Stimulated activated CD4-positive, alpha-beta T cell treated with anti-CD3 and anti-CD28 coated beads, TNF-alpha, amount 100 ng/mL, for 1 hour (primary cell): ENCODE data around the gene PNKD.
"Not testable (repeated sequence)": the region's sequence is repeated elsewhere in the genome, so short reads cannot be mapped to it uniquely, and the experiment has no call there.

ENCODE experiments used
- DNase-seq, 3 donors: peaks; one replicate each; pipeline ENCODE4 v3.0.0-alpha.2; 2020; ENCODE audit warnings: low read depth in 3 of 3, low spot score in 1 of 3

Gene PNKD

GRCh38 chr2:218314764-218315163 lies 44.4 kb downstream of the PNKD start:
- DNase-seq: not testable (repeated sequence)

- no peak for DNase-seq
Measured at GRCh38 chr2:218315397-218315796, 45.1 kb downstream of the PNKD start.

GRCh38 chr2:218317303-218317630 lies 46.9 kb downstream of the PNKD start:
- DNase-seq: no peak

GRCh38 chr2:218317835-218318234 lies 47.5 kb downstream of the PNKD start:
- DNase-seq: no peak

- DNase-seq: no peak
Measured at GRCh38 chr2:218318241-218318640, 47.9 kb downstream of the PNKD start.

GRCh38 chr2:218319813-218320365 lies 49.6 kb downstream of the PNKD start:
- DNase-seq: no peak

GRCh38 chr2:218320704-218321336 lies 50.5 kb downstream of the PNKD start:
- no peak for DNase-seq

- DNase-seq: peak in 1 of 3 donors; percentile 29
Measured at GRCh38 chr2:218322768-218323525, 52.6 kb downstream of the PNKD start.

GRCh38 chr2:218323526-218324472 lies 53.5 kb downstream of the PNKD start:
- DNase-seq: no peak

GRCh38 chr2:218325566-218326160 lies 55.3 kb downstream of the PNKD start:
- no peak for DNase-seq

- no peak for DNase-seq
Measured at GRCh38 chr2:218326315-218326714, 56.0 kb downstream of the PNKD start.

- DNase-seq: no peak
Measured at GRCh38 chr2:218327451-218328210, 57.3 kb downstream of the PNKD start.

GRCh38 chr2:218328294-218328693 lies 58.0 kb downstream of the PNKD start:
- no peak for DNase-seq

- no peak for DNase-seq
Measured at GRCh38 chr2:218329027-218329825, 58.9 kb downstream of the PNKD start.

GRCh38 chr2:218329826-218330593 lies 59.7 kb downstream of the PNKD start:
- DNase-seq: no peak

GRCh38 chr2:218331745-218332144 lies 61.4 kb downstream of the PNKD start:
- no peak for DNase-seq

- no peak for DNase-seq
Measured at GRCh38 chr2:218332288-218332687, 62.0 kb downstream of the PNKD start.

GRCh38 chr2:218332920-218333645 lies 62.8 kb downstream of the PNKD start:
- no peak for DNase-seq
